ENCODE results near the gene COL27A1. TPM values are rescaled to one million over a fixed set of nuclear protein-coding genes. Genes with fewer than 3 reads are reported as not detected.

The COL27A1 gene
- total and polyA plus RNA-seq, 2 donors (not counting 1 experiment from before 2014, with no cell fraction given): 0.16 to 0.27 TPM

DNA sequence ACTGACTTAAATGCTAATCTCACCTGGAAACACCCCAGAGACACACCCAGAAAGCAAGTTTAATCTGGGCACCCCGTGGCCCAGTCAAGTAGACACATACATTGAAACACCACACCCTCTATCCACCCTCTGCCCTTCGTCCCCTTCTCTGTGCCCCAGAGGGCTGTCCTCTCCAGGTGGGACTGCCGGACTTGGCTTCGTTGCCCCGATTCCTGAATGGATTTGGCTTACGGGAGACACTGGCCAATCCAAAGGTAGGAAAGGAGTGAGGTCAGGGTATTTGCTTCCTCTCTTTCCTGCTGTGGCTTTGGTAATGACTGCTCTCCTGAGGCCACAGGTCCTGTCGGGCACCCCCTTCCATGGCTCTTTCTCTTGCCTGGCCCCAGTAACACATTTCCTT lies 25.2 kb upstream of the COL27A1 start:
- Mint-ChIP-seq H3K27me3 (peaks cover 33% of the 10 kb centered on the region), H3K4me3 (no peak overlapping the region), H3K4me1 (no peaks in the 10 kb centered on the region), H3K9me3 (ENCODE audit: insufficient read depth) (peaks cover 8% of the 10 kb centered on the region), H3K27ac (no peak overlapping the region)
- H3K9me3 ChIP-seq (ENCODE audit: control extremely low read depth in 1 of 3, control insufficient read depth in 2 of 3, insufficient read depth in 1 of 3, low read length in 2 of 3): peaks cover 1 to 17% (median 7%) of the 10 kb centered on the region in 3 donors
- ATAC-seq (ENCODE audit: low read depth) (no peak), DNase-seq (no peak)
- no peaks in the 10 kb centered on the region for H3K4me1 ChIP-seq (ENCODE audit: control insufficient read depth in 2 of 2, insufficient read depth in 2 of 2, low read length in 2 of 2)
- no peak overlapping the region for H2AFZ ChIP-seq (ENCODE audit: insufficient read depth, low read depth, low read length, poor library complexity, severe bottlenecking)
- TF ChIP-seq, protein P1, sequence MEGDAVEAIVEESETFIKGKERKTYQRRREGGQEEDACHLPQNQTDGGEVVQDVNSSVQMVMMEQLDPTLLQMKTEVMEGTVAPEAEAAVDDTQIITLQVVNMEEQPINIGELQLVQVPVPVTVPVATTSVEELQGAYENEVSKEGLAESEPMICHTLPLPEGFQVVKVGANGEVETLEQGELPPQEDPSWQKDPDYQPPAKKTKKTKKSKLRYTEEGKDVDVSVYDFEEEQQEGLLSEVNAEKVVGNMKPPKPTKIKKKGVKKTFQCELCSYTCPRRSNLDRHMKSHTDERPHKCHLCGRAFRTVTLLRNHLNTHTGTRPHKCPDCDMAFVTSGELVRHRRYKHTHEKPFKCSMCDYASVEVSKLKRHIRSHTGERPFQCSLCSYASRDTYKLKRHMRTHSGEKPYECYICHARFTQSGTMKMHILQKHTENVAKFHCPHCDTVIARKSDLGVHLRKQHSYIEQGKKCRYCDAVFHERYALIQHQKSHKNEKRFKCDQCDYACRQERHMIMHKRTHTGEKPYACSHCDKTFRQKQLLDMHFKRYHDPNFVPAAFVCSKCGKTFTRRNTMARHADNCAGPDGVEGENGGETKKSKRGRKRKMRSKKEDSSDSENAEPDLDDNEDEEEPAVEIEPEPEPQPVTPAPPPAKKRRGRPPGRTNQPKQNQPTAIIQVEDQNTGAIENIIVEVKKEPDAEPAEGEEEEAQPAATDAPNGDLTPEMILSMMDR (IDR thresholded peaks at IDR 0.05): no peak
- TF ChIP-seq EZH2 (IDR thresholded peaks at IDR 0.05; ENCODE audit: borderline replicate concordance, insufficient read depth, low read depth, low read length, poor library complexity, severe bottlenecking): no peak
- CTCF ChIA-PET: no interaction called here
- H3K27ac ChIP-seq (ENCODE audit: low read length in 2 of 2): no peak overlapping the region
- 85% methylated on average over 5 of the region's 7 CpGs for WGBS (ENCODE audit: insufficient coverage)
- no peaks in the 10 kb centered on the region for H3K36me3 ChIP-seq (replicated peaks in 1 of 2; ENCODE audit: control extremely low read depth in 1 of 2, control insufficient read depth in 1 of 2, extremely low read depth in 1 of 2, insufficient read depth in 2 of 2, low read length in 1 of 2)
- no peak overlapping the region for H3K4me2 ChIP-seq (replicated peaks; ENCODE audit: low read depth, low read length, poor library complexity, severe bottlenecking)
- H3K27me3 ChIP-seq (replicated peaks in 1 of 4; ENCODE audit: control extremely low read depth in 1 of 4, control insufficient read depth in 3 of 4, insufficient read depth in 4 of 4, low read length in 3 of 4): peaks cover 0 to 8% (median 0%) of the 10 kb centered on the region in 4 experiments
- no peaks in the 10 kb centered on the region for H4K20me1 ChIP-seq (ENCODE audit: control insufficient read depth, insufficient read depth, low read length, poor library complexity, severe bottlenecking)
- H3K9ac ChIP-seq (ENCODE audit: low read length): no peak overlapping the region
- H3K79me2 ChIP-seq (ENCODE audit: control insufficient read depth, insufficient read depth, low read length): no peaks in the 10 kb centered on the region
- POLR2A ChIA-PET: no interaction called here
- intact Hi-C loops (cut with micrococcal nuclease): no loop called here
- H3K4me3 ChIP-seq (ENCODE audit: control extremely low read depth in 1 of 5, extremely low read depth in 1 of 5, insufficient read depth in 1 of 5, low read depth in 2 of 5, low read length in 4 of 5): no peak overlapping the region

DNA sequence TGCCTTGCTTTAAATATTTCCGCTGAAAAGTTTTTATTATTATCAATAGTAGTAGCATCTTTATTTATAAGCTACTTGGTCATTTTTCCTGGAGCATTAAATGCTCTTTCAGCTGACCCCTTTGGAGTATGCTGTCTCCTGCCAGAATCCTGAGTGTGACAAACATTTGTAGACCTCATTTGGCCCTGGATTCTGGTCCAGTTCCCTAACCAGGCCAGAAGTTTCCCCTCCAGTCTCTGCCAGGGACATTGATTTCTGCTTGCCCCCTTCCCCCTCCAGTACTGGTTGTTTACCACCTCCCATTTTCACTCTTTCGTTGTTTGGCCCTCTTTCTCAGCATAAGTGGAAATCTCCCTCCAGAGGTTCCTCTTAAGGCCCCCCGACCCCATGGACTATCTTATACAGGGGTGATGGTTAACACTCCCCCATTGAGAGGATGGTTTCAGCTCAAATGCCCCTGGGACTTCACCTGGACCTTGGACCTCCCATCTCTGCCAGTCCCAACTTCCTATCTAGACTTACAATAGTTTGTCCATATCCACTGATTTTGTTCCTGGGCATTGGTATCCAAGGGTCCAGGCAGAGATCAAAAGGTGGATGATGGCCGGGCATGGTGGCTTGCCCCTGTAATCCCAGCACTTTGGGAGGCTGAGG lies 24.6 kb upstream of the COL27A1 start:
- DNase-seq (no peak), ATAC-seq (ENCODE audit: low read depth) (no peak)
- H3K4me1 ChIP-seq (ENCODE audit: control insufficient read depth in 2 of 2, insufficient read depth in 2 of 2, low read length in 2 of 2): no peaks in the 10 kb centered on the region
- H4K20me1 ChIP-seq (ENCODE audit: control insufficient read depth, insufficient read depth, low read length, poor library complexity, severe bottlenecking): no peaks in the 10 kb centered on the region
- ChIA-PET CTCF (interaction anchor here (0.6 kb wide), 1 partner anchor 1333 kb away, joined by 3 read pairs; no protein-coding TSS in a partner anchor), POLR2A (interaction anchor here (0.7 kb wide), 1 partner anchor 380 kb away, joined by 7 read pairs; no protein-coding TSS in a partner anchor)
- no peak overlapping the region for H3K4me3 ChIP-seq (ENCODE audit: control extremely low read depth in 1 of 5, extremely low read depth in 1 of 5, insufficient read depth in 1 of 5, low read depth in 2 of 5, low read length in 4 of 5)
- no peak overlapping the region for H3K27ac Mint-ChIP-seq
- H3K9me3 ChIP-seq (ENCODE audit: control extremely low read depth in 1 of 3, control insufficient read depth in 2 of 3, insufficient read depth in 1 of 3, low read length in 2 of 3): peaks cover 1 to 17% (median 7%) of the 10 kb centered on the region in 3 donors
- peaks cover 8% of the 10 kb centered on the region for H3K9me3 Mint-ChIP-seq (ENCODE audit: insufficient read depth)
- intact Hi-C loops (cut with micrococcal nuclease): no loop called here
- no peak overlapping the region for H3K27ac ChIP-seq (ENCODE audit: low read length in 2 of 2)
- WGBS (ENCODE audit: insufficient coverage): 100% methylated on average over 1 of the region's 4 CpGs
- H3K27me3 Mint-ChIP-seq: peaks cover 38% of the 10 kb centered on the region
- H3K9ac ChIP-seq (ENCODE audit: low read length): no peak overlapping the region
- H3K4me3 Mint-ChIP-seq: no peak overlapping the region
- peaks cover 0 to 8% (median 0%) of the 10 kb centered on the region in 4 experiments for H3K27me3 ChIP-seq (replicated peaks in 1 of 4; ENCODE audit: control extremely low read depth in 1 of 4, control insufficient read depth in 3 of 4, insufficient read depth in 4 of 4, low read length in 3 of 4)
- no peaks in the 10 kb centered on the region for H3K36me3 ChIP-seq (replicated peaks in 1 of 2; ENCODE audit: control extremely low read depth in 1 of 2, control insufficient read depth in 1 of 2, extremely low read depth in 1 of 2, insufficient read depth in 2 of 2, low read length in 1 of 2)
- TF ChIP-seq EZH2 (IDR thresholded peaks at IDR 0.05; ENCODE audit: borderline replicate concordance, insufficient read depth, low read depth, low read length, poor library complexity, severe bottlenecking): no peak
- TF ChIP-seq, protein P1 (IDR thresholded peaks at IDR 0.05): no peak
- no peak overlapping the region for H2AFZ ChIP-seq (ENCODE audit: insufficient read depth, low read depth, low read length, poor library complexity, severe bottlenecking)
- no peaks in the 10 kb centered on the region for H3K4me1 Mint-ChIP-seq
- H3K79me2 ChIP-seq (ENCODE audit: control insufficient read depth, insufficient read depth, low read length): no peaks in the 10 kb centered on the region
- H3K4me2 ChIP-seq (replicated peaks; ENCODE audit: low read depth, low read length, poor library complexity, severe bottlenecking): no peak overlapping the region
